ENCODE data around the gene TMC2. TPM values are rescaled to one million over a fixed set of nuclear protein-coding genes. Genes with fewer than 3 reads are reported as not detected.
"Not testable (repeated sequence)": the region's sequence is repeated elsewhere in the genome, so short reads cannot be mapped to it uniquely, and the experiment has no call there.

The TMC2 gene
- polyA plus RNA-seq, 2 of the 4 experiments (the other 2 are of a cell fraction), result not detected

GRCh38 chr20:2673453-2673852 is 137.1 kb downstream of the TMC2 start:
- ATAC-seq (peak in 1 of 2 experiments; percentile 27; a peak in 3 of 6 replicates), DNase-seq (ENCODE audit: low read depth in 1 of 2, low spot score in 1 of 2) (no peak), FAIRE-seq (no peak)
- ChIA-PET POLR2A (interaction anchor here (1.0 to 1.7 kb wide), 3 partner anchors 9 to 203 kb away, joined by 3 to 7 read pairs (median 4); partner anchors contain the start of genes IDH3B, NOP56 and SNRPB), CTCF (interaction anchor here (0.7 to 7.9 kb wide), 19 partner anchors 10 to 655 kb away, joined by 3 to 60 read pairs (median 5); partner anchors contain the start of gene IDH3B)
- Histone ChIP-seq H3K4me1 (no peaks in the 10 kb centered on the region), H3K27ac (no peak overlapping the region), H3K9me3 (no peaks in the 10 kb centered on the region), H3K4me3 (no peak overlapping the region), H3K4me2 (no peak overlapping the region)
- WGBS (ENCODE audit: missing lambda C conversion rate), result 52% methylated on average over 4 of the region's 4 CpGs
- TF ChIP-seq ZFP36 (IDR thresholded peaks at IDR 0.05; ENCODE audit: borderline replicate concordance, partially characterized antibody), result no peak
- no peak for TF ChIP-seq CEBPB (IDR thresholded peaks at IDR 0.05)
- no peak for TF ChIP-seq RAD21 (conservative IDR thresholded peaks at IDR 0.05 in 1 of 2, IDR thresholded peaks at IDR 0.05 in 1 of 2)
- TF ChIP-seq SMC3 (IDR thresholded peaks at IDR 0.05), result no peak
- TF ChIP-seq, protein P1, sequence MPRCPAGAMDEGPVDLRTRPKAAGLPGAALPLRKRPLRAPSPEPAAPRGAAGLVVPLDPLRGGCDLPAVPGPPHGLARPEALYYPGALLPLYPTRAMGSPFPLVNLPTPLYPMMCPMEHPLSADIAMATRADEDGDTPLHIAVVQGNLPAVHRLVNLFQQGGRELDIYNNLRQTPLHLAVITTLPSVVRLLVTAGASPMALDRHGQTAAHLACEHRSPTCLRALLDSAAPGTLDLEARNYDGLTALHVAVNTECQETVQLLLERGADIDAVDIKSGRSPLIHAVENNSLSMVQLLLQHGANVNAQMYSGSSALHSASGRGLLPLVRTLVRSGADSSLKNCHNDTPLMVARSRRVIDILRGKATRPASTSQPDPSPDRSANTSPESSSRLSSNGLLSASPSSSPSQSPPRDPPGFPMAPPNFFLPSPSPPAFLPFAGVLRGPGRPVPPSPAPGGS (IDR thresholded peaks at IDR 0.05), result no peak

DNA sequence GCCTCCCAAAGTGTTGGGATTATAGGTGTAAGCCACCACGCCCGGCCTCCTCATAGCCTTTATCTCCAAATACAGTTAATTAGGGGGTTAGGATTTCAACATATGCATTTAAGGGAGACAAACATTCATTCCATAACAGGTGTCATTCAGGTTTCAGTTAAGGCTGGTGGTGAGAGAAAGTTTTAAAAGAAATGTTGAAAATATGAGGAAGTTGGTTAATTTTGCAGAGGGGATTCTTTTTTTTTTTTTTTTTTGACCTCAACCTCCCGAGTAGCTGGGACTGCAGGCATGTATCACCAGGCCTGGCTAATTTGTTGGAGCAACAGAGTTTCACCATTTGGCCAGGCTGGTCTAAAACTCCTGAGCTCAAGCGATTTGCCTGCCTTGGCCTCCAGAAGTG is 143.7 kb downstream of the TMC2 start:
- ATAC-seq, result no peak
- TF ChIP-seq BHLHE40 (IDR thresholded peaks at IDR 0.05; ENCODE audit: low read depth, low read length), result no peak
- TF ChIP-seq CBX8 (IDR thresholded peaks at IDR 0.05), result no peak
- no peak for TF ChIP-seq KDM1A (IDR thresholded peaks at IDR 0.05; ENCODE audit: low read depth)
- TF ChIP-seq MYC (IDR thresholded peaks at IDR 0.05; ENCODE audit: borderline replicate concordance, low read length), result no peak
- TF ChIP-seq MAFK (IDR thresholded peaks at IDR 0.05; ENCODE audit: partially characterized antibody), result no peak
- no peak for TF ChIP-seq JUNB (IDR thresholded peaks at IDR 0.05)
- TF ChIP-seq, protein P2, sequence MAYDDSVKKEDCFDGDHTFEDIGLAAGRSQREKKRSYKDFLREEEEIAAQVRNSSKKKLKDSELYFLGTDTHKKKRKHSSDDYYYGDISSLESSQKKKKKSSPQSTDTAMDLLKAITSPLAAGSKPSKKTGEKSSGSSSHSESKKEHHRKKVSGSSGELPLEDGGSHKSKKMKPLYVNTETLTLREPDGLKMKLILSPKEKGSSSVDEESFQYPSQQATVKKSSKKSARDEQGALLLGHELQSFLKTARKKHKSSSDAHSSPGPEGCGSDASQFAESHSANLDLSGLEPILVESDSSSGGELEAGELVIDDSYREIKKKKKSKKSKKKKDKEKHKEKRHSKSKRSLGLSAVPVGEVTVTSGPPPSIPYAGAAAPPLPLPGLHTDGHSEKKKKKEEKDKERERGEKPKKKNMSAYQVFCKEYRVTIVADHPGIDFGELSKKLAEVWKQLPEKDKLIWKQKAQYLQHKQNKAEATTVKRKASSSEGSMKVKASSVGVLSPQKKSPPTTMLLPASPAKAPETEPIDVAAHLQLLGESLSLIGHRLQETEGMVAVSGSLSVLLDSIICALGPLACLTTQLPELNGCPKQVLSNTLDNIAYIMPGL (CRISPR knock-in tag; IDR thresholded peaks at IDR 0.05; ENCODE audit: borderline replicate concordance), result no peak
- TF ChIP-seq, protein P3, sequence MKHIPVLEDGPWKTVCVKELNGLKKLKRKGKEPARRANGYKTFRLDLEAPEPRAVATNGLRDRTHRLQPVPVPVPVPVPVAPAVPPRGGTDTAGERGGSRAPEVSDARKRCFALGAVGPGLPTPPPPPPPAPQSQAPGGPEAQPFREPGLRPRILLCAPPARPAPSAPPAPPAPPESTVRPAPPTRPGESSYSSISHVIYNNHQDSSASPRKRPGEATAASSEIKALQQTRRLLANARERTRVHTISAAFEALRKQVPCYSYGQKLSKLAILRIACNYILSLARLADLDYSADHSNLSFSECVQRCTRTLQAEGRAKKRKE (CRISPR knock-in tag; IDR thresholded peaks at IDR 0.05; ENCODE audit: low read depth), result no peak
- TF ChIP-seq HDAC2 (IDR thresholded peaks at IDR 0.05), result no peak
- TF ChIP-seq NPAS2 (CRISPR knock-in tag; IDR thresholded peaks at IDR 0.05; ENCODE audit: borderline replicate concordance), result no peak
- TF ChIP-seq ZFP36 (IDR thresholded peaks at IDR 0.05; ENCODE audit: borderline replicate concordance, partially characterized antibody), result no peak
- TF ChIP-seq ZC3H11A (IDR thresholded peaks at IDR 0.05), result no peak
- TF ChIP-seq, protein P4, sequence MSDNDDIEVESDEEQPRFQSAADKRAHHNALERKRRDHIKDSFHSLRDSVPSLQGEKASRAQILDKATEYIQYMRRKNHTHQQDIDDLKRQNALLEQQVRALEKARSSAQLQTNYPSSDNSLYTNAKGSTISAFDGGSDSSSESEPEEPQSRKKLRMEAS (IDR thresholded peaks at IDR 0.05), result no peak
- TF ChIP-seq RARB (CRISPR knock-in tag; IDR thresholded peaks at IDR 0.05), result no peak
- no peak for TF ChIP-seq POLR2A (IDR thresholded peaks at IDR 0.05; ENCODE audit: low read length)
- no peak for TF ChIP-seq ESRRA (IDR thresholded peaks at IDR 0.05; ENCODE audit: borderline replicate concordance, low read length)
- WGBS (ENCODE audit: missing lambda C conversion rate), result 36% methylated on average over 4 of the region's 4 CpGs

GRCh38 chr20:2682040-2682439 is 145.7 kb downstream of the TMC2 start:
- POLR2A ChIA-PET; ATAC-seq; H3K27ac ChIP-seq; H3K4me1 ChIP-seq; DNase-seq (ENCODE audit: low read depth in 1 of 2, low spot score in 1 of 2); H3K4me2 ChIP-seq; FAIRE-seq; H3K4me3 ChIP-seq; H3K9me3 ChIP-seq: not testable (repeated sequence)
- CTCF ChIA-PET, result interaction anchor here (1.2 kb wide), 1 partner anchor 71 kb away, joined by 4 read pairs; no protein-coding TSS in a partner anchor
- 40% methylated on average over 3 of the region's 3 CpGs for WGBS (ENCODE audit: missing lambda C conversion rate)

More for the DNA sequence above, 143.7 kb downstream of the TMC2 start:
- FAIRE-seq (no peak), DNase-seq (ENCODE audit: low read depth in 1 of 2, low spot score in 1 of 2) (no peak)
- no peaks in the 10 kb centered on the region for H3K4me1 ChIP-seq
- no peak overlapping the region for H3K4me2 ChIP-seq
- ChIA-PET POLR2A (interaction anchor here (0.6 kb wide), 1 partner anchor 156 kb away, joined by 4 read pairs; no protein-coding TSS in a partner anchor), CTCF (no interaction called here)
- H3K9me3 ChIP-seq, result peaks cover 4% of the 10 kb centered on the region; the same call in 2 of the 3 replicates
- no peak overlapping the region for H3K4me3 ChIP-seq
- no peak overlapping the region for H3K27ac ChIP-seq

GRCh38 chr20:2684817-2685216 is 148.4 kb downstream of the TMC2 start:
- not testable (repeated sequence) for H3K4me2 ChIP-seq; H3K9me3 ChIP-seq; H3K4me1 ChIP-seq; FAIRE-seq; H3K27ac ChIP-seq; DNase-seq (ENCODE audit: low read depth in 1 of 2, low spot score in 1 of 2); ATAC-seq; H3K4me3 ChIP-seq
- WGBS (ENCODE audit: missing lambda C conversion rate), result 49% methylated on average over 4 of the region's 4 CpGs
- CTCF ChIA-PET, result interaction anchor here (0.7 to 5.2 kb wide), 4 partner anchors 12 to 163 kb away, joined by 3 to 60 read pairs (median 6); no protein-coding TSS in a partner anchor
- POLR2A ChIA-PET, result interaction anchor here (0.7 to 1.2 kb wide), 2 partner anchors 17 to 20 kb away, joined by 3 to 6 read pairs; no protein-coding TSS in a partner anchor
